T-helper 1 cell (primary cell): Measurements from ENCODE around the gene HDAC6.
"Not testable (repeated sequence)": the region's sequence is repeated elsewhere in the genome, so short reads cannot be mapped to it uniquely, and the experiment has no call there.

Experiments
- DNase-seq, 5 donors: peaks; one replicate each; pipeline ENCODE4 v3.0.0-alpha.2; 2012 to 2020

HDAC6 gene

GRCh38 chrX:48789366-48790220 lies 12.3 kb upstream of the HDAC6 start:
- DNase-seq, result no peak

DNA sequence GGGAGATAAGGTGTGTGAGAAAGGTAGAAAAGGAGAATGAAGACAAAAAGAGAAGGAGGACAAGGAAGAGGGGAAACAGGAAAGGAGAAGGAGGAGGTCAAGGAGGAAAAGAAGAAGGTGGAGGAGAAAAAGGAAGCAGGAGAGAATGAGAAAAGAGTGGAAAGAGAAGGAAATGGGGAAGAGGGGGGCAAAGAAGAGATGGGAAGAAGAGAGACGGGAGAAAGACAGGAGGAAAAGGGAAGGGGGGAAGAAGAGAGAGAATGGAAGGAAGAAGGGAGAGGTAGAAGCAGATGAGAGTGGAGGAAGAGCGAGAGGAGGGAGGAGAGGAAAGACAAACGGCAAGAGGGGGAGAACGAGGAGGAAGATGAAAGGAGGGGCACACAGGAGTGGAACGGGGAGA lies 11.4 kb upstream of the HDAC6 start:
- DNase-seq, result no peak

DNA sequence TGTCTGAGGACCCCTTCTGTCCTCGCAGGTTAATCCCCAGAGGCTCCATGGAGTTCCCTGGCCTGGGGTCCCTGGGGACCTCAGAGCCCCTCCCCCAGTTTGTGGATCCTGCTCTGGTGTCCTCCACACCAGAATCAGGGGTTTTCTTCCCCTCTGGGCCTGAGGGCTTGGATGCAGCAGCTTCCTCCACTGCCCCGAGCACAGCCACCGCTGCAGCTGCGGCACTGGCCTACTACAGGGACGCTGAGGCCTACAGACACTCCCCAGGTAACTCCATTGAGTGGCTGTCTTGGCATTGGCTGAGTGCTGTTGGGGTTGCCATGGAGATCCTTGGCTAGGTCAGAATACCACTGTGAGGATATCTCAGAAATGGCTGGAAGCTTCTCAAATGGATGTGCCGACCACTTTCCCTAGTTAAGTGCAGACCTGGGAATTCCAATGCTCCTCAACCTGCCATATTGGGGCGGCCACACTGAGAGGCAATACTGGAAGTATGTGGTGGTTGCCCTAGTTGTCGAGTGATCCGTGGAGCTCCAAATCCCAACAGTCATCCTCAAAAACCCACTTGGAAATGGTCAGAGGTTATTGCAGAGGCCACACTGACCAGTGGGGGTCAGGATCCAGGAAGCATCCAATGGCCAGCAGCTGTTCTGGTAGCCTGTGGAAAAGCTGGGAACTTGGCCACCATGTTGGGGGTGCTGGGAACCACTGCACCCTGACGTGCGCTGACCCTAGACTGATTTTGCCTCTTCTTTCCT lies 10.6 kb upstream of the HDAC6 start:
- DNase-seq, result no peak

- no peak for DNase-seq
Measured at GRCh38 chrX:48792219-48792618, 9.6 kb upstream of the HDAC6 start.

DNA sequence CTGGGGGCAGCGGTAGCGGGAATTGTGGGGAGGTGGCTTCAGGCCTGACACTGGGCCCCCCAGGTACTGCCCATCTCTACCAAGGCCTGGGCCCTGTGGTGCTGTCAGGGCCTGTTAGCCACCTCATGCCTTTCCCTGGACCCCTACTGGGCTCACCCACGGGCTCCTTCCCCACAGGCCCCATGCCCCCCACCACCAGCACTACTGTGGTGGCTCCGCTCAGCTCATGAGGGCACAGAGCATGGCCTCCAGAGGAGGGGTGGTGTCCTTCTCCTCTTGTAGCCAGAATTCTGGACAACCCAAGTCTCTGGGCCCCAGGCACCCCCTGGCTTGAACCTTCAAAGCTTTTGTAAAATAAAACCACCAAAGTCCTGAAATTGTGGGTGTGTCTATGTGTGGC lies 7.9 kb upstream of the HDAC6 start:
- no peak for DNase-seq

DNA sequence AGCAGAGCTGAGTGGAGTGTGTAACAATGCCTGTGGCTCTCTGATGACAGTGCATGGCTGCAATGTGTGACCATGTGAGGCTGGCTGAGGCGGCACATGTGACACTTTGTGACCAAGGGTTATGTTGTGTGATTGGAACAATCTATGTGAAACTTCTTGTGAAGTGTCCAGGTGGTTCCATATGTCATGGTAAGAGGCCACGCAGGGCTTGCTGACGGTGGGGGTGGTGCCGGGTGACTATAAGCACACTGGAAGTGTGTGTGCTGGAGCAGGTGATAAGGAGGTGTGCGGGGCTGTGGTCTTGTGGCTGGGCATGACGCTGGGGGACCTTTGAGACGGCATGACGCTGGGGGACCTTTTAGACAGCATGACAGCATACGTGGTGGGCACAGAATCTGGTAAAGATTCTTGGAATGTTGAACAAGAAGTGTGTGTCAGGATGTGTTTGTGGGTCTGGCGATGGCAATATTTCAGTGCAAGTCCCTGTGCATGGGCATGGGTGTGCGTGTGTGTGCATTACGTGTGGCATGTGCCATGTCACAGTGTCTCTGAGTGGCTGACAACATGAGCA lies 7.4 kb upstream of the HDAC6 start:
- DNase-seq, result no peak

GRCh38 chrX:48794911-48795515 lies 6.9 kb upstream of the HDAC6 start:
- DNase-seq, result no peak

- DNase-seq, result no peak
Measured at GRCh38 chrX:48798318-48798717, 3.5 kb upstream of the HDAC6 start.

DNA sequence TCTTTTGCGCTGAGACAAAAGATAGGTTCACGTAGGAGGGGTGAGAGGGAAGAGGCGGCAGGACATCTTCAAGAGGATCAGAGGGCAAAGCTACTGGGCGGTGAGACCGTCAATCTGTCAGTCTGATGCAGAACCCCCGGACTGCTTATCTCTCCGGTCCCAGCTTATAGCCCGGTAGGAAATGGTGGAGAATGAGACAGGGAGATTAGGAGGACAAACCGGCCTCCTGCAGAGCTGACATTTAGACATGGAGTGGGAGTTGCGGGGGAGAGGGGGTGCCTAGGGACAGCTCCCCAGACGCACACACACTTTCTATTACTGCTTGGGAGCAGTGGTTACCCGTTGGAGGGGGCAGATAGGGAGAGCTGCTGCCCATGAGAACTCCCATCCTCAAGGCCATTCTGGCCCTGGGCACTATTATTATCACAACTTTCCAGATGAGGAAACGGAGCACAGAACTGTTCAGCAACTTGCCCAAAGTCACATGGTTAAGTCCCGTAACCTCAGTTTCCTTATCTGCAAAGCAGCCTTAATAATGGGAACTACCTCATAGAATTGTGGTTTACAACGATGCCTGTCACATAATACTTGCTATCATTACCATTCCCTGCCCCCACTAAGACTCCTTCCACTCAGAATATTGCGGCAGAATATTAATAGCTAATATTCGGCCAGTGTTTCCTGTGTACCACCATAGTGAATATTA lies 1.1 kb upstream of the HDAC6 start:
- DNase-seq, result no peak

DNA sequence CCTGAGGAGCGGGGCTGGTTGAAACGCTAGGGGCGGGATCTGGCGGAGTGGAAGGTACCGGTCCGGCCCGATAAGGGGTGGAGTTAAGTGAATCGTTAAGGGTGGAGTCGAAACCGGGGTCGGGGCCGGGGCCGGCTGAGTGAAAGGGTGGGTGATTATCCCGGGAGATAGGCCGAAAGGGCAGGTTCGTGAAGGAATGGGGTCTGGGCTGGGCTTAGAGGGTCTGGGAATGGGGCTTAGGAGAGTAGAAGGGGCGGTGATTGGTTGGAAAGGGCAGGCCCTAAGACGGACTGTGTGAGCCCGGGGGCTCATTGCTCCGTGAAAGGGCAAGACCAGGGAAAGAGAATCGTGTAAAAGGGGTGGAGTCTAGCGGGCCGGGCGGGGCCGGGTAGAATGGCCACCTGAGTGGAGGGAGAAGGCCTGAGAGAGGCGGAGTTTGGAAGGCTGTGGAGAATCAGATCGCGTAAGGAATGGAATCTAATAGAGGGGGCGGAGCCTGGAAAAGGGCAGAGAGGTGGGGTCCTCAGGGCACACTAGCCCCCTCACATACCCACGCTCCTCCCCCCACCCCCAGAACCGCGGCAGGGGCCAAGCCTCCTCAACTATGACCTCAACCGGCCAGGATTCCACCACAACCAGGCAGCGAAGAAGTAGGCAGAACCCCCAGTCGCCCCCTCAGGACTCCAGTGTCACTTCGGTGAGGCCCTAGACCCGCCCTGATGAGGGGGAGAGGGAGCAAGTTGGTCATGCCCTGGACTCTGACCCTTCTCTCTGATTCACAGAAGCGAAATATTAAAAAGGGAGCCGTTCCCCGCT lies 430 bp downstream of the HDAC6 start:
- DNase-seq, result peak; percentile 20 to 81 (median 33)

DNA sequence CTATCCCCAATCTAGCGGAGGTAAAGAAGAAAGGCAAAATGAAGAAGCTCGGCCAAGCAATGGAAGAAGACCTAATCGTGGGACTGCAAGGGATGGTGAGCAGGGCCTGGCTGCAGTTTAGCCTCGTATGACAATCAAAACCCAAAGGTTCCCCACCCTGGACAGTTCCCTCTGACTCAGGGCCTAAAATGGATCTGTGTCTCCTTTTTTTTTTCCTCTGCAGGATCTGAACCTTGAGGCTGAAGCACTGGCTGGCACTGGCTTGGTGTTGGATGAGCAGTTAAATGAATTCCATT lies 986 bp downstream of the HDAC6 start:
- no peak for DNase-seq

- no peak for DNase-seq
Measured at GRCh38 chrX:48806081-48806480, 4.2 kb downstream of the HDAC6 start.

DNA sequence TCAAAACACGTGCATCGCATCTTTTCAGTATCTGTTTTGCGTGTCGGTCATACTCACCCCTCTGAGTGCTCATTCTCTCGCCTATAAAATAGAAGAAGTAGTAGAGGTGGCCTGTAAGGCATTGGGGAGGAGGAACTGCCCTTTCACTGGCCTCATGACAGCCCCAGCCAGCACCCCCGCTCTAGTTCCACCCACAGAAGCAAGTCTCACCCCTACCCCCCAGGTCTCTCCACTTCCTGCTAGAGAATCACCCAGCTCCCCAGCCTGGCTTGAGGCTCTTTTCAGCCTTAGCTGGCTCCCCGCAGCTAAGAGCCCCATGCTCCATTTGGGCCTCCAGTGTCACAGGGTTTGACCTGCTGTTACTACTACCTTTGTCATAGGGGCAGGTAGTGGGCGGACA lies 11.8 kb downstream of the HDAC6 start:
- no peak for DNase-seq

DNA sequence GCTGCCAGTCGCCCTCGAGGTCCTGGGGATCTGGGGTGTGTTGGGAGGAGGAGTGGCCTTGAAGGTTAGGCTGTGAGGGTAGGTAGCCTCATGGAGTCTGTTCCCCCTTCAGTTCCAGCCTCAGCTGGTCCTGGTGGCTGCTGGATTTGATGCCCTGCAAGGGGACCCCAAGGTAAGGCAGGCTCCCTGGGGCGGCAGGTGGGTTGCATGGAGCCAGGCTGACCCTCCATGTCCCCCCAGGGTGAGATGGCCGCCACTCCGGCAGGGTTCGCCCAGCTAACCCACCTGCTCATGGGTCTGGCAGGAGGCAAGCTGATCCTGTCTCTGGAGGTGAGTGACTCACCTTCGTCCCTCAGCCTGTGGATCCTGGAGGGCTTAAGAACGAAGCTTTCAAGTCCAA lies 12.9 kb downstream of the HDAC6 start:
- DNase-seq, result no peak

- no peak for DNase-seq
Measured at GRCh38 chrX:48815266-48815665, 13.4 kb downstream of the HDAC6 start.

DNA sequence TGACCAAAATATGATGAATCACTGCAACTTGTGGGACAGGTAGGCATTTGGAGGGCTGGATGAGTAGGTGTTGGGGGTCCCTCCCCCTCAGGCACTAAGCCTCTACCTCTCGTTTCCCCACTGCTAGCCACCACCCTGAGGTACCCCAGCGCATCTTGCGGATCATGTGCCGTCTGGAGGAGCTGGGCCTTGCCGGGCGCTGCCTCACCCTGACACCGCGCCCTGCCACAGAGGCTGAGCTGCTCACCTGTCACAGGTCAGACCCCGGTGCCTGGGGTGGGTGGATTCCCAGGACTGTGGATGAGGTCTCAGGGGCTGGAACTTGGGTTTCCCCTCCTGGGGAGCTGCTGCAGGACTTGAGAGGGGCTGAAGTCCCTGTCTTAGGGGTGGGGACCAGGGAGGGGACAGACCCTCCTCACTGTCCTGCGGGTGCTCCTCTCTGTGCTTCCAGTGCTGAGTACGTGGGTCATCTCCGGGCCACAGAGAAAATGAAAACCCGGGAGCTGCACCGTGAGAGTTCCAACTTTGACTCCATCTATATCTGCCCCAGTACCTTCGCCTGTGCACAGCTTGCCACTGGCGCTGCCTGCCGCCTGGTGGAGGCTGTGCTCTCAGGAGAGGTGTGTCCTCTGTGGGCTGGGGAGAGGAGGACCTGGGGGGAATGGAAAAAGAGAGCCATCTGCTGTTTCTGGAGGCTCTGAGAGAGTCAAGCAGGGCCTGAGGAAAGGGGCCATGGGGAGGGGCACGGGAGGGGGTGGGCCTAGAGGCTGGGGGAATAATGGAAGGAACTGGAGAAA lies 14.3 kb downstream of the HDAC6 start:
- no peak for DNase-seq

DNA sequence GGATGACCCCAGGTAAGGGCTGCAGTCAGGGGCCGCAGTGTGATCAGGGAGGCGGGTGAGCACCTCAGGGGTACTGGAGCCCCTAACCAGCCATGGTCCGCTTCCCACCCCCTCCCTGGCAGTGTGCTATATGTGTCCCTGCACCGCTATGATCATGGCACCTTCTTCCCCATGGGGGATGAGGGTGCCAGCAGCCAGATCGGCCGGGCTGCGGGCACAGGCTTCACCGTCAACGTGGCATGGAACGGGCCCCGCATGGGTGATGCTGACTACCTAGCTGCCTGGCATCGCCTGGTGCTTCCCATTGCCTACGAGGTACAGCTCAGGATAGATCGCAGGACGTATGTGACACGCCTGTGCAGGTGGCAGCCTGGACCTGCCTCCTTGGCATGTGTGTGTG lies 16.2 kb downstream of the HDAC6 start:
- no peak for DNase-seq

GRCh38 chrX:48818866-48819265 lies 17.0 kb downstream of the HDAC6 start:
- no peak for DNase-seq

- DNase-seq, result not testable (repeated sequence)
Measured at GRCh38 chrX:48819394-48819793, 17.5 kb downstream of the HDAC6 start.

- DNase-seq, result no peak
Measured at GRCh38 chrX:48823053-48823452, 21.2 kb downstream of the HDAC6 start.

DNA sequence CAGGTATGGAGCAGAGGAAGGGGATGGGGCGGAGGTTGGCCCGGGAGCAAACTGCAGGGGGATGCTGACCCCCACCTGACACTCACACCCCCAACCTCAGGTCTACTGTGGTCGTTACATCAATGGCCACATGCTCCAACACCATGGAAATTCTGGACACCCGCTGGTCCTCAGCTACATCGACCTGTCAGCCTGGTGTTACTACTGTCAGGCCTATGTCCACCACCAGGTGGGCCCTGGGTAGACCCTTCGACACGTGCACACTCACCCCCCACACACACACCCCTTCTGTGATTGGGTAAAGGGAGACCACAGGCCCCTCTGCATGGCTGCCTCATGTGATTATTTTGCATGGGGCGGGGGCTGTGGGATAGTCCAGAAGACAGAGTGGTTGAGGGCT lies 22.2 kb downstream of the HDAC6 start:
- no peak for DNase-seq
